ENCODE results near the gene DAPK1. TPM values are rescaled to one million over a fixed set of nuclear protein-coding genes. Genes with fewer than 3 reads are reported as not detected.

Gene DAPK1
- total and polyA plus RNA-seq, 2 donors (not counting 1 experiment from before 2014, with no cell fraction given): 1.7 to 2.8 TPM

DNA sequence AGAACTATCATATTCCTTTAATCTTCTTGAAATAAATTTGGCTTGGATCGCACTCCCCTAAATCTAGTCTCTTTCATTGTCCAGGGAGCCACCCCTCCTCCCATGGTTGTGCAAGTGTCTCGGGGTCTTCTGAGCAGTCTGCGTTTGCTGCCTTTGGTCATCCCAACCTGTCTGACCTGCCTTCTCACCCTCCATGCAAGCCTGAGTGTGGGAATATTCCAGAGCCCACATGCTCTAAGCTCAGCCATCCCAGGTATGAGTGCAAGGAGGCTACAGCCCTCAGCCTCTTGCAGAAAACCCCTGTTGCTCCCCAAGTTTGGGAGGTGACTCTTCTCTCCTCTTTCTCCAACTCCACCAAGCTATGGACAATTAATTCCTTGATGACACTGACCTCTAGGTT is 220.6 kb downstream of the DAPK1 start:
- intact Hi-C loops (cut with micrococcal nuclease): no loop called here
- Histone ChIP-seq H3K4me3 (ENCODE audit: control extremely low read depth in 1 of 5, extremely low read depth in 1 of 5, insufficient read depth in 1 of 5, low read depth in 2 of 5, low read length in 4 of 5) (no peak overlapping the region), H3K9ac (ENCODE audit: low read length) (no peak overlapping the region), H3K27me3 (replicated peaks in 1 of 4; ENCODE audit: control extremely low read depth in 1 of 4, control insufficient read depth in 3 of 4, insufficient read depth in 4 of 4, low read length in 3 of 4) (peaks cover 0 to 4% (median 0%) of the 10 kb centered on the region in 4 experiments), H3K9me3 (ENCODE audit: control extremely low read depth in 1 of 3, control insufficient read depth in 2 of 3, insufficient read depth in 1 of 3, low read length in 2 of 3) (no peaks in the 10 kb centered on the region), H3K4me2 (replicated peaks; ENCODE audit: low read depth, low read length, poor library complexity, severe bottlenecking) (no peak overlapping the region), H3K27ac (ENCODE audit: low read length in 2 of 2) (no peak overlapping the region), H3K4me1 (ENCODE audit: control insufficient read depth in 2 of 2, insufficient read depth in 2 of 2, low read length in 2 of 2) (no peaks in the 10 kb centered on the region), H4K20me1 (ENCODE audit: control insufficient read depth, insufficient read depth, low read length, poor library complexity, severe bottlenecking) (no peaks in the 10 kb centered on the region), H3K36me3 (replicated peaks in 1 of 2; ENCODE audit: control extremely low read depth in 1 of 2, control insufficient read depth in 1 of 2, extremely low read depth in 1 of 2, insufficient read depth in 2 of 2, low read length in 1 of 2) (no peaks in the 10 kb centered on the region), H2AFZ (ENCODE audit: insufficient read depth, low read depth, low read length, poor library complexity, severe bottlenecking) (no peak overlapping the region), H3K79me2 (ENCODE audit: control insufficient read depth, insufficient read depth, low read length) (no peaks in the 10 kb centered on the region)
- TF ChIP-seq, protein P1, sequence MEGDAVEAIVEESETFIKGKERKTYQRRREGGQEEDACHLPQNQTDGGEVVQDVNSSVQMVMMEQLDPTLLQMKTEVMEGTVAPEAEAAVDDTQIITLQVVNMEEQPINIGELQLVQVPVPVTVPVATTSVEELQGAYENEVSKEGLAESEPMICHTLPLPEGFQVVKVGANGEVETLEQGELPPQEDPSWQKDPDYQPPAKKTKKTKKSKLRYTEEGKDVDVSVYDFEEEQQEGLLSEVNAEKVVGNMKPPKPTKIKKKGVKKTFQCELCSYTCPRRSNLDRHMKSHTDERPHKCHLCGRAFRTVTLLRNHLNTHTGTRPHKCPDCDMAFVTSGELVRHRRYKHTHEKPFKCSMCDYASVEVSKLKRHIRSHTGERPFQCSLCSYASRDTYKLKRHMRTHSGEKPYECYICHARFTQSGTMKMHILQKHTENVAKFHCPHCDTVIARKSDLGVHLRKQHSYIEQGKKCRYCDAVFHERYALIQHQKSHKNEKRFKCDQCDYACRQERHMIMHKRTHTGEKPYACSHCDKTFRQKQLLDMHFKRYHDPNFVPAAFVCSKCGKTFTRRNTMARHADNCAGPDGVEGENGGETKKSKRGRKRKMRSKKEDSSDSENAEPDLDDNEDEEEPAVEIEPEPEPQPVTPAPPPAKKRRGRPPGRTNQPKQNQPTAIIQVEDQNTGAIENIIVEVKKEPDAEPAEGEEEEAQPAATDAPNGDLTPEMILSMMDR (IDR thresholded peaks at IDR 0.05): no peak
- TF ChIP-seq EZH2 (IDR thresholded peaks at IDR 0.05; ENCODE audit: borderline replicate concordance, insufficient read depth, low read depth, low read length, poor library complexity, severe bottlenecking): no peak
- H3K4me1 Mint-ChIP-seq: no peaks in the 10 kb centered on the region
- ATAC-seq (ENCODE audit: low read depth) (no peak), DNase-seq (no peak)
- WGBS (ENCODE audit: insufficient coverage): 97% methylated on average over 3 of the region's 3 CpGs
- CTCF ChIA-PET: no interaction called here
- POLR2A ChIA-PET: no interaction called here
- no peak overlapping the region for H3K4me3 Mint-ChIP-seq
- H3K9me3 Mint-ChIP-seq (ENCODE audit: insufficient read depth): no peaks in the 10 kb centered on the region
- H3K27me3 Mint-ChIP-seq: peaks cover 18% of the 10 kb centered on the region
- H3K27ac Mint-ChIP-seq: no peak overlapping the region

DNA sequence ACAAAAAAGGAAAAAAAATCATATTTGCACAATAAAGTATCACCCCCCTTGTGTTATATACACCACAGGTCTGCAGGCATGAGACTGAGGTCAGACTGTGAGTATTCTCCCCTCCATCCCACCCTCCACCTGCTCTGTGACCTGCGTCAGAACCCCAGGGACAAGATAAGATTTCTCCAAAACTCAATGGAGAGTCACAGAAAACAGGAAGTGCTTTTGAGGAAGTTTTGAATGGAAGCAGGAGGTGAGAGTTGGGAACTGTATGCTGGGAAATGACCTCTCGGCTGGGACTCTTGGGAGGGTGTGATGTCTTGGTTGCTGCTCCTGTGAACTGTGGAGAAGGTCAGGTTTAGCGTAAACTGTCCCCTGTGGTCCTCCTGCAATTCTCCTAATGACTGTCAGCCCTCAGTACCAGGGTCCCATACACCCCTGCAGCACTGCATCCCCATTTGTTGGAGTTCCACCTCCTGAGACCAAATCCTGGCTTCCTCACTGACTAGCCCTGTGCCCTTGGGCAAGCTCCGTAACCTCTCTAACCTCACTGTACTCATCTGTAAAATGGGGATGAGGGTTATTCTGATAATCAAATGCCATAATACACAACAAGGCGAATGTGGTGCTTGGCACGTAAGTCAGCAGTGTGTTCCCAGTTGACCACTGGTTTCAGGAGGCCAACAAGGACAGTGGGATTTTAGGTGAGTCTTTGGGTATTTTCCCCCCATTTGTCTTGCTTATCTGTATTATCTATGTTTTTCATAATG is 221.4 kb downstream of the DAPK1 start:
- no peak overlapping the region for H3K27ac Mint-ChIP-seq
- no peaks in the 10 kb centered on the region for H4K20me1 ChIP-seq (ENCODE audit: control insufficient read depth, insufficient read depth, low read length, poor library complexity, severe bottlenecking)
- no peaks in the 10 kb centered on the region for H3K4me1 Mint-ChIP-seq
- DNase-seq: no peak
- WGBS (ENCODE audit: insufficient coverage): 100% methylated on average over 2 of the region's 6 CpGs
- TF ChIP-seq, protein P1 (IDR thresholded peaks at IDR 0.05): no peak
- TF ChIP-seq EZH2 (IDR thresholded peaks at IDR 0.05; ENCODE audit: borderline replicate concordance, insufficient read depth, low read depth, low read length, poor library complexity, severe bottlenecking): no peak
- H3K27ac ChIP-seq (ENCODE audit: low read length in 2 of 2): no peak overlapping the region
- no peak overlapping the region for H2AFZ ChIP-seq (ENCODE audit: insufficient read depth, low read depth, low read length, poor library complexity, severe bottlenecking)
- H3K36me3 ChIP-seq (replicated peaks in 1 of 2; ENCODE audit: control extremely low read depth in 1 of 2, control insufficient read depth in 1 of 2, extremely low read depth in 1 of 2, insufficient read depth in 2 of 2, low read length in 1 of 2): no peaks in the 10 kb centered on the region
- no peaks in the 10 kb centered on the region for H3K79me2 ChIP-seq (ENCODE audit: control insufficient read depth, insufficient read depth, low read length)
- H3K4me2 ChIP-seq (replicated peaks; ENCODE audit: low read depth, low read length, poor library complexity, severe bottlenecking): no peak overlapping the region
- H3K27me3 ChIP-seq (replicated peaks in 1 of 4; ENCODE audit: control extremely low read depth in 1 of 4, control insufficient read depth in 3 of 4, insufficient read depth in 4 of 4, low read length in 3 of 4): peaks cover 0 to 6% (median 0%) of the 10 kb centered on the region in 4 experiments
- POLR2A ChIA-PET: no interaction called here
- peaks cover 19% of the 10 kb centered on the region for H3K27me3 Mint-ChIP-seq
- H3K9ac ChIP-seq (ENCODE audit: low read length): no peak overlapping the region
- H3K4me1 ChIP-seq (ENCODE audit: control insufficient read depth in 2 of 2, insufficient read depth in 2 of 2, low read length in 2 of 2): no peaks in the 10 kb centered on the region
- CTCF ChIA-PET: no interaction called here
- no peak for ATAC-seq (ENCODE audit: low read depth)
- H3K4me3 Mint-ChIP-seq: no peak overlapping the region
- H3K4me3 ChIP-seq (ENCODE audit: control extremely low read depth in 1 of 5, extremely low read depth in 1 of 5, insufficient read depth in 1 of 5, low read depth in 2 of 5, low read length in 4 of 5): no peak overlapping the region
- peaks cover 0 to 2% (median 0%) of the 10 kb centered on the region in 3 donors for H3K9me3 ChIP-seq (ENCODE audit: control extremely low read depth in 1 of 3, control insufficient read depth in 2 of 3, insufficient read depth in 1 of 3, low read length in 2 of 3)
- intact Hi-C loops (cut with micrococcal nuclease): no loop called here
- no peaks in the 10 kb centered on the region for H3K9me3 Mint-ChIP-seq (ENCODE audit: insufficient read depth)
